ENCODE measurements around the gene SAP30. TPM values are rescaled to one million over a fixed set of nuclear protein-coding genes. Genes with fewer than 3 reads are reported as not detected.

Gene SAP30
- total RNA-seq, 1 donor from 2014 or later, result 11.6 TPM

DNA sequence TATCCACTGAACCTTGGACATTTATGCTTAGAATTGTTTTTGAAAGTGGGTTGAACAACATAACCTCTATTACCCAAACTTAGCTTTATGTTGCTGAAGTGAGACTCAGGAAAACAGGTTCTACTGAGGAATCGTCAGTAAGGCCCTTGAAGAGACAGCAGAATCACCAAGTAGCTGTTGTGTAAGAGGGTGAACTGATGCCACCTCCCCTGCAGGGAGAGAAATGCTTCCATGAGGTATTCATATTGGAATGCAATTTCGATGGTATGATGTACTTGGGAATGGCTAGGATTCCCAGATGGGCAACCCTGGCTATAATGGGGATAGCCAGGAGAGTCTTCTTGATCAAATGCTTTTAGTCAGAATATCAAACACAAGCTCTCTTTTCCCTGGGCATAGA is 32.3 kb downstream of the SAP30 start:
- no peaks in the 10 kb centered on the region for H3K36me3 ChIP-seq (ENCODE audit: control insufficient read depth, insufficient read depth, low read length)
- TF ChIP-seq, protein P1, sequence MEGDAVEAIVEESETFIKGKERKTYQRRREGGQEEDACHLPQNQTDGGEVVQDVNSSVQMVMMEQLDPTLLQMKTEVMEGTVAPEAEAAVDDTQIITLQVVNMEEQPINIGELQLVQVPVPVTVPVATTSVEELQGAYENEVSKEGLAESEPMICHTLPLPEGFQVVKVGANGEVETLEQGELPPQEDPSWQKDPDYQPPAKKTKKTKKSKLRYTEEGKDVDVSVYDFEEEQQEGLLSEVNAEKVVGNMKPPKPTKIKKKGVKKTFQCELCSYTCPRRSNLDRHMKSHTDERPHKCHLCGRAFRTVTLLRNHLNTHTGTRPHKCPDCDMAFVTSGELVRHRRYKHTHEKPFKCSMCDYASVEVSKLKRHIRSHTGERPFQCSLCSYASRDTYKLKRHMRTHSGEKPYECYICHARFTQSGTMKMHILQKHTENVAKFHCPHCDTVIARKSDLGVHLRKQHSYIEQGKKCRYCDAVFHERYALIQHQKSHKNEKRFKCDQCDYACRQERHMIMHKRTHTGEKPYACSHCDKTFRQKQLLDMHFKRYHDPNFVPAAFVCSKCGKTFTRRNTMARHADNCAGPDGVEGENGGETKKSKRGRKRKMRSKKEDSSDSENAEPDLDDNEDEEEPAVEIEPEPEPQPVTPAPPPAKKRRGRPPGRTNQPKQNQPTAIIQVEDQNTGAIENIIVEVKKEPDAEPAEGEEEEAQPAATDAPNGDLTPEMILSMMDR (IDR thresholded peaks at IDR 0.05; ENCODE audit: insufficient read depth, low read length, poor library complexity, severe bottlenecking), result no peak
- no peak for DNase-seq (ENCODE audit: low read depth)
- H3K4me3 ChIP-seq (ENCODE audit: low read depth, low read length), result no peak overlapping the region
- H3K27me3 ChIP-seq (ENCODE audit: control insufficient read depth, insufficient read depth, low read length), result no peaks in the 10 kb centered on the region

DNA sequence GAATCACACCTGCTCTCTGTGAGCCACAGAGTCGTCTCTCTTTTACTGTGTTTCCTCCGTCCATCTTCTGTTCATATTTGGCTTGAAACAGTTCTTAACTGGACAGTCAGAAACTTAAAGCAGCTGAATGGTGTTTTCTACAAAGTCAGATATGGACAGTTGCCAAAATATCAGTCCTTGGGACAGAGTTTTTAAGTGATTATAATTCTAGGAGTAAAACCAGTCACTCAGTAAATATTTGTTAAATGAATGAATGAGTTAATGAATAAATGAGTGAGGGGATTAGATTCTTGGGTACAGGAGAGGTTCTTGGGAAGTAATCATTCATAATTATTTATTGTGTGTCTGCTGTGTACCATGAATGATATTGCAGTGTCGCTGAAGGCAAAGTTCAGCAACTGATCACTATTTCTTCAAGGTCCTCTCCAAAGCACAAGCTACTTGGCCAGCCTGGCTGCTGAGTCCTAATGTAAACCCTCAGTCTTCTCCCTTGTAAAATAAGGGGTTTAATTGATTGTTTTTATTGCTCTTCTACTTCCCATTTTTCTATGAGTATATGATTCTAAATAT is 33.6 kb downstream of the SAP30 start:
- H3K27me3 ChIP-seq (ENCODE audit: control insufficient read depth, insufficient read depth, low read length), result no peaks in the 10 kb centered on the region
- no peak overlapping the region for H3K4me3 ChIP-seq (ENCODE audit: low read depth, low read length)
- H3K36me3 ChIP-seq (ENCODE audit: control insufficient read depth, insufficient read depth, low read length), result no peaks in the 10 kb centered on the region

DNA sequence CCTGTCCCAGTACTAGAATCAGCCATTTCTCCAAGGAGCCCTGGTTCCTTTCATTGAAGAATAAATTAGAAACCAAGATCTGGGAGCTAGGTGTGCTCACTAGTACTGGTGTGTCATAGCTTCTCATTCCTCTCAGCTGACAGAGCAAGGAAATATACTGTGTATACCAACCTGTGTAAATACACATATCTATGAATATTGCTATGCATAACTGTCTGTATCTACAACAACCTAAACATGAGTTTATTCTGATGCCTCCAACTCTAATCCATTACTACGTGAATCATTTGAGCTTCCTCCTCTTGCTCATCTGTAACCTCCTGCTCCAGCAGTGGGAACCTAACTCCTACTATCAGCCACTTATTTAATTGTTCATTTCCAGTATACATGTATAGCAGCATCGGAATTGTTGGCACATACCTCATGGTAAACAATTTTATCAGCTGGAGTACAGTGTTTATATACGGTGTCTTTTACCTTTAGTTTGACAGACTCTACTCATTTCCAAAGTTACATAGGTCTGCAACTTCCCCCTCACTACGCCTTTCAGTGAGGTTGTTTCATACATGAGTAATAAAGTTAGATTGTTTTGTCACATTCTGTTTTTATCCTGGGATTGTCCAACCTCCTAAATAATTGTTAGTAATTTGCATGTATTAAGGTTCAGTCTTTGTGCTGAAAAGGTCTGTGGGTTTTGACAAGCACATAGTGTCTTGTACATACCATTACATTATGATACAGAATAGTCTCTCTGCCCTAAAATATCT is 35.3 kb downstream of the SAP30 start:
- no peak for DNase-seq (ENCODE audit: low read depth)
- TF ChIP-seq, protein P1 (IDR thresholded peaks at IDR 0.05; ENCODE audit: insufficient read depth, low read length, poor library complexity, severe bottlenecking), result no peak
- Histone ChIP-seq H3K36me3 (ENCODE audit: control insufficient read depth, insufficient read depth, low read length) (no peaks in the 10 kb centered on the region), H3K27me3 (ENCODE audit: control insufficient read depth, insufficient read depth, low read length) (no peaks in the 10 kb centered on the region), H3K4me3 (ENCODE audit: low read depth, low read length) (no peak overlapping the region)

More for the DNA sequence above, 33.6 kb downstream of the SAP30 start:
- TF ChIP-seq, protein P1 (IDR thresholded peaks at IDR 0.05; ENCODE audit: insufficient read depth, low read length, poor library complexity, severe bottlenecking), result no peak
- no peak for DNase-seq (ENCODE audit: low read depth)

DNA sequence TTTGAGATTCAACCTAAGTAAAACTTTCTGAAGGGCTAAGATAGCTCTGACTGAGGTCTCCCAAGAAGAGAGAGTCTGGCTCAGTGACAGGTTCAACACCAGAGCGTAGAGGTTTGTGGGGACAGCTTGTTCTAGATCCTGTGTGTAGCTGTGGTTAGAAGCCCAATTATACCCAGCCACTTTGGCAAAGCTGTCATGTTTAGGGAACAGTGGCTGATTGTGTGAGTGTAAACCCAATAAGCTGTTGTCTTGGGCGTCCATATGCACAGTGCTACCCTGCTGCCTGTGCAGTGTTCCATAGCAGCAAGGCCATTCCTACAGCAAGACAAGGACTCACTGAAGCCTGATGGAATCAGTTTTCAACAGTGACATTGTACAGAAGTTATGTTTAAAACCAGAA is 39.3 kb downstream of the SAP30 start:
- Histone ChIP-seq H3K36me3 (ENCODE audit: control insufficient read depth, insufficient read depth, low read length) (no peaks in the 10 kb centered on the region), H3K27me3 (ENCODE audit: control insufficient read depth, insufficient read depth, low read length) (no peaks in the 10 kb centered on the region), H3K4me3 (ENCODE audit: low read depth, low read length) (no peak overlapping the region)
- DNase-seq (ENCODE audit: low read depth), result no peak
- TF ChIP-seq, protein P1 (IDR thresholded peaks at IDR 0.05; ENCODE audit: insufficient read depth, low read length, poor library complexity, severe bottlenecking), result no peak

DNA sequence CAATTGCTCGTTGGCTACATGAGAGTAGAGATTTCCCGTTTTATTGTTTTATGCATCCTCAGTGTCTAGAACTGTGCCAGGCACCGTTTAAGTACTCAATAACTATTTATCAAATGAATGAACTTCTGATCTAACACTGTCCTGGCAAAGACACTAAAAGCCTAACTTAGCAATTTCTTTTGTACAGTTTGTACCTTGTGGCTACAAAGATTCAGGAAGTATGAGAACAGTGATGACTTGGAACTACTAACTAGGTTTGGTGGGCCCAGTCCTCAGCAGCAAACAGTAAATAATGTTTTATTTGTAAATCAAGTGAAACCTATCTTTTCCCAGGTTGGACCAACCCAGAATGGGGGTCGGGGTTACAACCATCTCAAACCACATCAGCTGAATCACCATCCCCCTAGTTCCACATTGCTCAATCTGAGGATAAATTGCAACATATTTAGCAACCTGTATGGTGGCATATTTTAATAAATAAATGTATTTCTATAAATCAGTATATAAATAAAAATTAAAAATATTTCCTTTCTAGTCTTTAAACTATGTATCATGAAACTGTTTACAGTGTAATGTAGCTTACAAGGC is 40.4 kb downstream of the SAP30 start:
- TF ChIP-seq, protein P1 (IDR thresholded peaks at IDR 0.05; ENCODE audit: insufficient read depth, low read length, poor library complexity, severe bottlenecking), result no peak
- Histone ChIP-seq H3K27me3 (ENCODE audit: control insufficient read depth, insufficient read depth, low read length) (no peaks in the 10 kb centered on the region), H3K36me3 (ENCODE audit: control insufficient read depth, insufficient read depth, low read length) (no peaks in the 10 kb centered on the region), H3K4me3 (ENCODE audit: low read depth, low read length) (no peak overlapping the region)
- no peak for DNase-seq (ENCODE audit: low read depth)
